Right lobe of liver (tissue), 6 donors: ENCODE results near the gene KRTAP4-2. TPM values are rescaled to one million over a fixed set of nuclear protein-coding genes. Genes with fewer than 3 reads are reported as not detected.

ENCODE experiments used
- ATAC-seq, 4 donors: fragments of 200-7000 bp; cut with Tn5 transposase; one replicate each; pipeline ENCODE4 v1.9.1; 2020; ENCODE audit warnings: mild to moderate bottlenecking in 4 of 4, moderate library complexity in 4 of 4
- DNase-seq, 3 donors: peaks; one replicate each; pipeline ENCODE4 v3.0.0-alpha.2; 2020
- H3K27ac ChIP-seq, 3 donors: fragments of 200-600 bp; one replicate each; pipeline ENCODE4 v1.8.0; 2022
- H3K27me3 ChIP-seq, 2 donors: fragments of 200-600 bp; one replicate each; pipeline ENCODE4 v1.8.0; 2022
- H3K36me3 ChIP-seq, 4 donors: fragments of 200-600 bp; sonication (generic) in 1 of 4; one replicate each; pipeline versions ENCODE4 v1.5.1 to v1.8.0; 2017 to 2022; ENCODE audit warnings: control low read depth in 1 of 4
- H3K4me1 ChIP-seq, 4 donors: fragments of 200-600 bp; sonication (generic) in 1 of 4; one replicate each; pipeline versions ENCODE4 v1.5.1 to v1.8.0; 2017 to 2022; ENCODE audit warnings: control low read depth in 1 of 4
- H3K4me3 ChIP-seq, 3 donors: fragments of 200-600 bp; one replicate each; pipeline ENCODE4 v1.8.0; 2022
- H3K9me3 ChIP-seq, 4 donors: fragments of 200-600 bp; sonication (generic) in 1 of 4; one replicate each; pipeline versions ENCODE4 v1.5.1 to v1.8.0; 2017 to 2022; ENCODE audit warnings: control low read depth in 1 of 4
- POLR2A ChIP-seq: fragments of 450-650 bp; IDR thresholded peaks from one replicate; pipeline ENCODE4 v1.6.1; 2017; ENCODE audit warnings: antibody characterized with exemption, mild to moderate bottlenecking
- whole genome bisulfite sequencing: methylation state at CpG from one replicate; pipeline ENCODE4 v1.1.6; 2018; ENCODE audit warnings: low coverage, low lambda C conversion rate; ENCODE audit not compliant: insufficient coverage; ENCODE audit errors: missing lambda C conversion rate; 5-methylcytosine and 5-hydroxymethylcytosine counted together
- intact Hi-C, 2 donors: fragments of 100-400 bp; cut with DNase I; formaldehyde crosslinking; loops; one replicate each; pipeline versions ENCODE4 v1.11.2 to v1.14.1; 2022
- total RNA-seq, 6 experiments: library from RNA; depleted of rRNA in 2 of 6; stranded (reverse); fragments of >200 nt in 2 of 6; fragmentation: NEBNext Ultra II Directional in 3 of 6; extraction: Animal tissue kit (Norgen Biotek cat#: 25700) in 3 of 6; gene quantifications; one replicate each; pipeline versions ENCODE4 v1.1.0 to v1.2.4, GENCODE V29; 2016 to 2023
- TF ChIP-seq, protein P1 (sequence below), 4 donors: fragments of 200-600 bp in 3 of 4; fragments of 450-650 bp in 1 of 4; IDR thresholded peaks; one replicate each; pipeline versions ENCODE4 v1.5.1 to v1.8.0; 2016 to 2022; ENCODE audit warnings: antibody characterized with exemption in 4 of 4, mild to moderate bottlenecking in 2 of 4
- donor health status: DM: no; HTN: yes; CAD: no.
- donor health status: DM: no; HTN: no; CAD: no.
- donor health status: DM: no; HTN: no; CAD: no.
- donor health status: DM: no; HTN: yes; CAD: no.
- donor health status: DM: no; HTN: yes; CAD: no.

KRTAP4-2 gene
- total RNA-seq, 6 experiments from 2014 or later: not detected

DNA sequence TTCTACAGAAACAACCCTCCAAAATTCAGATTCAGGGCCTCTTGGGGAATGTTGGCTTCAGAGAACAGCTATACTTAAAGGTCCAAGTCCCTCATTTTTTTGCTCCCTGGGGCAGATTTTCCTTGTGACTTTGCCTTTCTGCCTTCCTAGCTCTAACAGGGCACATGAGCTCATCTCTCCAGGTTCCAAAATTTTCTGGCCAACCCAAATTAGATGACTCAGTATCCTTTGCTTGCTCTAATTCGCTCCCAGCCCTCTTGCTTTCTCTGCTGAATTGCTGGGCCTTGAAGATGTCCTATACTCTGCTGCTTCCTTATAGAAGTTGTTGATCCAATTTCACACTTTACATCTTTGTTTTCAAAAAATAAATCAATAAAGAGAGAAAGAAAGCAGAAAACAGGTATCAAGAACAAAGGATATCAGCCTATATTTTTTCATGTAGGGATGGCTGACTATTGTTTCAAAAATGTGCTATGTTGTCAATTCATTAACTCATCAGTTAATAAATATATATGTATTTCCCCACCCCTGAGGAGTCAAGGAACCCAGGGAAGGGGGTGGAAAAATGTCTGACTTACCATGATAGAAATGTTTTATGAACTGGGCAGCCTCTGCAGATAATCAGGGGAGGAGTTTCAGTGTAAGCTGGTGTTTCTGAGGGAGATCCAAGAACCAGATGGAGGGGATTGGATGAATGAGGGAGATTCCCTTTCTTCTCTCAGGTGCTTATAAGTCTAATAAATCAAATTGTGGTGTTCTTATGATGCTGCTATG is 1.0 kb upstream of the KRTAP4-2 start:
- ATAC-seq (no peak), DNase-seq (no peak)
- no peaks in the 10 kb centered on the region for H3K27me3 ChIP-seq
- no peak overlapping the region for H3K27ac ChIP-seq
- H3K4me1 ChIP-seq: no peaks in the 10 kb centered on the region
- no peak overlapping the region for H3K4me3 ChIP-seq
- intact Hi-C loops: no loop called here
- WGBS: 60% methylated on average over 1 of the region's 1 CpG
- no peaks in the 10 kb centered on the region for H3K36me3 ChIP-seq
- TF ChIP-seq POLR2A: no peak
- TF ChIP-seq, protein P1, sequence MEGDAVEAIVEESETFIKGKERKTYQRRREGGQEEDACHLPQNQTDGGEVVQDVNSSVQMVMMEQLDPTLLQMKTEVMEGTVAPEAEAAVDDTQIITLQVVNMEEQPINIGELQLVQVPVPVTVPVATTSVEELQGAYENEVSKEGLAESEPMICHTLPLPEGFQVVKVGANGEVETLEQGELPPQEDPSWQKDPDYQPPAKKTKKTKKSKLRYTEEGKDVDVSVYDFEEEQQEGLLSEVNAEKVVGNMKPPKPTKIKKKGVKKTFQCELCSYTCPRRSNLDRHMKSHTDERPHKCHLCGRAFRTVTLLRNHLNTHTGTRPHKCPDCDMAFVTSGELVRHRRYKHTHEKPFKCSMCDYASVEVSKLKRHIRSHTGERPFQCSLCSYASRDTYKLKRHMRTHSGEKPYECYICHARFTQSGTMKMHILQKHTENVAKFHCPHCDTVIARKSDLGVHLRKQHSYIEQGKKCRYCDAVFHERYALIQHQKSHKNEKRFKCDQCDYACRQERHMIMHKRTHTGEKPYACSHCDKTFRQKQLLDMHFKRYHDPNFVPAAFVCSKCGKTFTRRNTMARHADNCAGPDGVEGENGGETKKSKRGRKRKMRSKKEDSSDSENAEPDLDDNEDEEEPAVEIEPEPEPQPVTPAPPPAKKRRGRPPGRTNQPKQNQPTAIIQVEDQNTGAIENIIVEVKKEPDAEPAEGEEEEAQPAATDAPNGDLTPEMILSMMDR (IDR thresholded peaks at IDR 0.05): no peak
- no peaks in the 10 kb centered on the region for H3K9me3 ChIP-seq

DNA sequence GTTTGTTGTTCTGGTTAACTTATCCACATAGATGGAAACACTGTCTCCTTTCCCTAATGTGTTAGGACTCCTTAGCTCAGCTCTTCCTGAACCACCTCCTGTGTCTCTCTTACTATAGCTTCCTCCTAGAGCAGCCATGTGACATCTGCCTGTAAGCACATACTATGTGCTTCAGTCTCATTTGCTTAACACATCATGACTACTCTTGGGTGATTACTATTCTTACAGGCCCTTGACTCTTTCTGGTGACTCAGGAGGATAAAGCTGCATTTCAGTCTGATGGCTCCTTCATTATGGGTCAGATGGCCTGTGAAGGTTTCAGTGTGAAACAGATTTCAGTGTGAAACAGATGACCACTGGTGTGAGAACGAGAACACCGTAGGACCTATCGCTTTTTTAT is 320 bp upstream of the KRTAP4-2 start:
- no peak for TF ChIP-seq POLR2A
- TF ChIP-seq, protein P1 (IDR thresholded peaks at IDR 0.05): no peak

DNA sequence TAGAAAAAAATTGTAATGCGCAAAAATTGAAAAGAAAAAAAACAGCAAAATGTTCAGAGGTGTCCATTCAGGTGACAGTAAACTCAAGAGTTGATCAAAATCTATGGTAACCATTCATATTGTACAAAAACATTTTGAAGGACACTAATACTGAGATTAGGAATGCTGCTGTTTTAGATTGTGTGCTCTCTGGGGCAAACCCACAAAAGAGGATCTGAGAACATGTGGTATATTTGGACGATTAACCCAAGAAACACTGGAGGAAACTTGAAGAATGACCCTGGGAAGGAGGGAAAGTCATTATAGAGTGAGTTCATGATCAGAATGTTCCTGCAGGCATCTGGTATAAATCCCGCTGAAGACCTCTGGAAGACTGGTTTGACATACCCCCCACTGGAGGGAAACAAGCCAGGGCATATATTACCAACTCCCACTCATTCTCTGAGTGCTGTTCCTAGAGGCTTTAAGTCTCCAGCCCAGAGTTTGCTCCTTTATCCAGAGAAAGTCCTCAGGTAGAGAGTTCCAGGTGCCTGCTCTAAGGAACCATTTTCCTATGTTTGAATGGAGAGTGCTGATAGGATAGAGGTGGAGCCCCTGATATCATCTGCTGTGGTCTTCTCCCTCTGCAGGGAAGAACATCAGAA is 1.2 kb downstream of the KRTAP4-2 start:
- DNase-seq: no peak
- no peak overlapping the region for H3K4me3 ChIP-seq
- TF ChIP-seq POLR2A: no peak
- TF ChIP-seq, protein P1 (IDR thresholded peaks at IDR 0.05): no peak
- no peaks in the 10 kb centered on the region for H3K4me1 ChIP-seq
- ATAC-seq: no peak
- H3K27ac ChIP-seq: no peak overlapping the region
- intact Hi-C loops: no loop called here
- H3K27me3 ChIP-seq: no peaks in the 10 kb centered on the region
- H3K36me3 ChIP-seq: no peaks in the 10 kb centered on the region
- H3K9me3 ChIP-seq: no peaks in the 10 kb centered on the region
- 58% methylated on average over 3 of the region's 3 CpGs for WGBS

More for the DNA sequence above, 320 bp upstream of the KRTAP4-2 start:
- ATAC-seq (no peak), DNase-seq (no peak)
- Histone ChIP-seq H3K4me3 (no peak overlapping the region), H3K9me3 (no peaks in the 10 kb centered on the region), H3K36me3 (no peaks in the 10 kb centered on the region), H3K4me1 (no peaks in the 10 kb centered on the region), H3K27ac (no peak overlapping the region), H3K27me3 (no peaks in the 10 kb centered on the region)
- intact Hi-C loops: no loop called here
- WGBS: 82% methylated on average over 2 of the region's 3 CpGs

- H3K36me3 ChIP-seq: no peaks in the 10 kb centered on the region
- intact Hi-C loops: no loop called here
- no peak for DNase-seq
- H3K9me3 ChIP-seq: no peaks in the 10 kb centered on the region
- no peak for TF ChIP-seq POLR2A
- TF ChIP-seq, protein P1 (IDR thresholded peaks at IDR 0.05): no peak
- no peaks in the 10 kb centered on the region for H3K4me1 ChIP-seq
- no peak overlapping the region for H3K4me3 ChIP-seq
- WGBS: 50% methylated on average over 2 of the region's 2 CpGs
- ATAC-seq: no peak
- H3K27ac ChIP-seq: no peak overlapping the region
- H3K27me3 ChIP-seq: no peaks in the 10 kb centered on the region
Observed at GRCh38 chr17:41171886-41172285, 6.1 kb downstream of the KRTAP4-2 start.
